PFSK-1 (cell line): ENCODE measurements around the gene CNPY2.

Experiments used
- POLR2AphosphoS5 ChIP-seq: IDR thresholded peaks from 2 replicates; pipeline ENCODE4 v1.6.1; 2012; ENCODE audit warnings: low read depth, mild to moderate bottlenecking, control low read depth, low read length, moderate library complexity
- REST ChIP-seq, 2 experiments: IDR thresholded peaks; 2 replicates each; pipeline versions ENCODE4 v1.6.1 to v1.8.0; 2011 to 2012; ENCODE audit warnings: low read depth in 2 of 2, low read length in 2 of 2, control low read depth in 1 of 2, inconsistent platforms in 1 of 2, mild to moderate bottlenecking in 1 of 2, moderate library complexity in 1 of 2; ENCODE audit not compliant: insufficient read depth in 1 of 2
- SIN3A ChIP-seq: IDR thresholded peaks from 2 replicates; pipeline ENCODE4 v1.6.1; 2012; ENCODE audit warnings: mild to moderate bottlenecking, low read length, moderate library complexity, borderline replicate concordance; ENCODE audit not compliant: insufficient read depth
- TAF1 ChIP-seq: IDR thresholded peaks from 2 replicates; pipeline ENCODE4 v1.6.1; 2012; ENCODE audit warnings: low read length, control low read depth, borderline replicate concordance; ENCODE audit not compliant: insufficient read depth

GRCh38 chr12:56260380-56260779, 55.4 kb downstream of the CNPY2 start:
- TF ChIP-seq TAF1 (no peak), SIN3A (no peak), POLR2AphosphoS5 (no peak), REST (IDR thresholded peaks at IDR 0.05; ENCODE audit: insufficient read depth in 1 of 2, low read depth in 2 of 2, low read length in 2 of 2) (no peak)
